Liver (tissue), 9 donors: ENCODE data around the gene TP53I3. TPM values are rescaled to one million over a fixed set of nuclear protein-coding genes. Genes with fewer than 3 reads are reported as not detected.
"Not testable (repeated sequence)": the region's sequence is repeated elsewhere in the genome, so short reads cannot be mapped to it uniquely, and the experiment has no call there.

Experiments used
- DNase-seq: peaks from one replicate; pipeline ENCODE4 v3.0.0-alpha.2; 2017; ENCODE audit warnings: low spot score
- H3K27ac ChIP-seq, 2 donors: one replicate each; pipeline ENCODE4 v1.7.0; 2013; ENCODE audit warnings: inconsistent platforms in 2 of 2, low read length in 2 of 2, control low read depth in 1 of 2, low read depth in 1 of 2, mild to moderate bottlenecking in 1 of 2
- H3K27me3 ChIP-seq, 4 donors: one replicate each; pipeline versions ENCODE4 v1.6.1 to v1.7.0; 2013; ENCODE audit warnings: low read length in 3 of 4, inconsistent platforms in 1 of 4, mild to moderate bottlenecking in 1 of 4, moderate library complexity in 1 of 4; ENCODE audit not compliant: control insufficient read depth in 4 of 4, insufficient read depth in 4 of 4
- H3K36me3 ChIP-seq, 4 donors: one replicate each; pipeline versions ENCODE4 v1.6.1 to v1.7.0; 2013; ENCODE audit warnings: low read length in 3 of 4, mild to moderate bottlenecking in 3 of 4, low read depth in 1 of 4, moderate library complexity in 1 of 4; ENCODE audit not compliant: control insufficient read depth in 4 of 4, insufficient read depth in 3 of 4
- H3K4me1 ChIP-seq, 4 donors: one replicate each; pipeline versions ENCODE4 v1.6.1 to v1.7.0; 2013; ENCODE audit warnings: low read length in 3 of 4, mild to moderate bottlenecking in 3 of 4, moderate library complexity in 1 of 4; ENCODE audit not compliant: control insufficient read depth in 4 of 4, insufficient read depth in 4 of 4
- H3K4me3 ChIP-seq, 3 donors: one replicate each; pipeline versions ENCODE4 v1.6.1 to v1.7.0; 2013; ENCODE audit warnings: low read length in 3 of 3, control low read depth in 1 of 3, low read depth in 1 of 3, mild to moderate bottlenecking in 1 of 3
- H3K9ac ChIP-seq, 2 donors: one replicate each; pipeline ENCODE4 v1.7.0; 2013; ENCODE audit warnings: low read length in 2 of 2, mild to moderate bottlenecking in 2 of 2, moderate library complexity in 2 of 2, control low read depth in 1 of 2, low read depth in 1 of 2
- H3K9me3 ChIP-seq, 4 donors: one replicate each; pipeline versions ENCODE4 v1.6.1 to v1.7.0; 2013; ENCODE audit warnings: low read length in 3 of 4; ENCODE audit not compliant: control insufficient read depth in 4 of 4
- FOXA1 ChIP-seq: IDR thresholded peaks from 2 replicates; pipeline ENCODE4 v1.6.1; 2016; ENCODE audit warnings: antibody characterized with exemption
- FOXA2 ChIP-seq: IDR thresholded peaks from 2 replicates; pipeline ENCODE4 v1.6.1; 2016; ENCODE audit warnings: antibody characterized with exemption
- GABPA ChIP-seq, 2 donors: IDR thresholded peaks in 1 of 2; conservative IDR thresholded peaks in 1 of 2; 2 replicates each; pipeline ENCODE4 v1.6.1; 2016; ENCODE audit warnings: antibody characterized with exemption in 2 of 2, mild to moderate bottlenecking in 1 of 2, moderate library complexity in 1 of 2
- MAX ChIP-seq: IDR thresholded peaks from 2 replicates; pipeline ENCODE4 v1.6.1; 2016; ENCODE audit warnings: antibody characterized with exemption
- NR2F2 ChIP-seq: IDR thresholded peaks from 2 replicates; pipeline ENCODE4 v1.6.1; 2016; ENCODE audit warnings: antibody characterized with exemption
- RAD21 ChIP-seq, 2 donors: IDR thresholded peaks; 2 replicates each; pipeline ENCODE4 v1.6.1; 2016; ENCODE audit warnings: antibody characterized with exemption in 2 of 2, mild to moderate bottlenecking in 2 of 2
- REST ChIP-seq: IDR thresholded peaks from 2 replicates; pipeline ENCODE4 v1.6.1; 2016; ENCODE audit warnings: antibody characterized with exemption, mild to moderate bottlenecking
- TAF1 ChIP-seq: conservative IDR thresholded peaks from 2 replicates; pipeline ENCODE4 v1.6.1; 2016; ENCODE audit warnings: antibody characterized with exemption, mild to moderate bottlenecking
- WGBS: extraction: QIAGEN DNeasy Blood & Tissue Kit; methylation state at CpG from one replicate; pipeline ENCODE4 v1.1.7; 2013; 5-methylcytosine and 5-hydroxymethylcytosine counted together
- polyA plus RNA-seq, 2 donors: library from polyadenylated mRNA; stranded (reverse) in 1 of 2; unstranded in 1 of 2; fragments of 200-250 nt in 1 of 2; fragments of >200 nt in 1 of 2; fragmentation: Nextera tagmentation in 1 of 2; extraction: Ambion mirVana in 1 of 2; gene quantifications; one replicate each; pipeline versions ENCODE4 v1.2.1 to v1.2.3, GENCODE V29; 2013 to 2015
- total RNA-seq, 2 donors: library from RNA; depleted of rRNA; stranded (reverse); fragments of >200 nt; gene quantifications; one replicate each; pipeline ENCODE4 v1.2.3, GENCODE V29; 2014
- TF ChIP-seq, protein P1 (sequence below): IDR thresholded peaks from 2 replicates; pipeline ENCODE4 v1.6.1; 2016; ENCODE audit warnings: antibody characterized with exemption
- donor health status: healthy.
- donor health status: healthy.
- donor health status: healthy.
- donor health status: healthy.
- donor health status: healthy.

The TP53I3 gene
- total and polyA plus RNA-seq, 4 donors, result 6.6 to 19.5 (median 10.7) TPM

GRCh38 chr2:24110660-24111303 lies 26.1 kb upstream of the TP53I3 start:
- no peaks in the 10 kb centered on the region for H3K4me1 ChIP-seq
- H3K9me3 ChIP-seq, result no peaks in the 10 kb centered on the region
- no peaks in the 10 kb centered on the region for H3K27me3 ChIP-seq
- TF ChIP-seq GABPA (IDR thresholded peaks at IDR 0.05 in 1 of 2, conservative IDR thresholded peaks at IDR 0.05 in 1 of 2), result no peak
- no peak overlapping the region for H3K4me3 ChIP-seq
- H3K27ac ChIP-seq, result no peak overlapping the region
- H3K9ac ChIP-seq, result no peak overlapping the region
- 90% methylated on average over 7 of the region's 7 CpGs for WGBS
- H3K36me3 ChIP-seq, result no peaks in the 10 kb centered on the region
- no peak for DNase-seq

- not testable (repeated sequence) for H3K4me3 ChIP-seq, H3K27me3 ChIP-seq, H3K9me3 ChIP-seq, H3K36me3 ChIP-seq, H3K4me1 ChIP-seq, DNase-seq, H3K9ac ChIP-seq, H3K27ac ChIP-seq
- 98% methylated on average over 1 of the region's 1 CpG for WGBS
These were observed 24.8 kb upstream of the TP53I3 start for GRCh38 chr2:24109431-24109830.

- Histone ChIP-seq H3K27ac (no peak overlapping the region), H3K9ac (no peak overlapping the region), H3K27me3 (no peaks in the 10 kb centered on the region), H3K4me1 (no peaks in the 10 kb centered on the region), H3K36me3 (no peaks in the 10 kb centered on the region), H3K4me3 (no peak overlapping the region), H3K9me3 (no peaks in the 10 kb centered on the region)
- DNase-seq, result no peak
- WGBS, result 9% methylated on average over 1 of the region's 1 CpG
- TF ChIP-seq MAX (no peak), FOXA1 (no peak), REST (no peak), NR2F2 (no peak), RAD21 (IDR thresholded peaks at IDR 0.05) (no peak), FOXA2 (no peak), TAF1 (no peak)
- TF ChIP-seq, protein P1, sequence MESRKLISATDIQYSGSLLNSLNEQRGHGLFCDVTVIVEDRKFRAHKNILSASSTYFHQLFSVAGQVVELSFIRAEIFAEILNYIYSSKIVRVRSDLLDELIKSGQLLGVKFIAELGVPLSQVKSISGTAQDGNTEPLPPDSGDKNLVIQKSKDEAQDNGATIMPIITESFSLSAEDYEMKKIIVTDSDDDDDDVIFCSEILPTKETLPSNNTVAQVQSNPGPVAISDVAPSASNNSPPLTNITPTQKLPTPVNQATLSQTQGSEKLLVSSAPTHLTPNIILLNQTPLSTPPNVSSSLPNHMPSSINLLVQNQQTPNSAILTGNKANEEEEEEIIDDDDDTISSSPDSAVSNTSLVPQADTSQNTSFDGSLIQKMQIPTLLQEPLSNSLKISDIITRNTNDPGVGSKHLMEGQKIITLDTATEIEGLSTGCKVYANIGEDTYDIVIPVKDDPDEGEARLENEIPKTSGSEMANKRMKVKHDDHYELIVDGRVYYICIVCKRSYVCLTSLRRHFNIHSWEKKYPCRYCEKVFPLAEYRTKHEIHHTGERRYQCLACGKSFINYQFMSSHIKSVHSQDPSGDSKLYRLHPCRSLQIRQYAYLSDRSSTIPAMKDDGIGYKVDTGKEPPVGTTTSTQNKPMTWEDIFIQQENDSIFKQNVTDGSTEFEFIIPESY, result no peak
These were observed 22.7 kb upstream of the TP53I3 start for GRCh38 chr2:24107336-24107735.
